IMR-90 (cell line): ENCODE measurements around the gene STRN4. TPM values are rescaled to one million over a fixed set of nuclear protein-coding genes. Genes with fewer than 3 reads are reported as not detected.

ENCODE experiments used
- ATAC-seq: fragments of 200-7000 bp; cut with Tn5 transposase; 2 replicates; pipeline ENCODE4 v1.9.1; 2020; ENCODE audit warnings: low read depth, mild to moderate bottlenecking, moderate library complexity
- BruUV-seq: library from RNA; stranded (reverse); fragments of 400-500 nt; replicated peaks from 2 replicates; lab custom pipeline; 2021; lab: Mats Ljungman, UMichigan
- CTCF ChIA-PET: fragments of 300-600 bp; formaldehyde crosslinking; extraction: SDS; loops from one replicate; lab custom pipeline; 2021; ENCODE audit warnings: antibody characterized with exemption; lab: Yijun Ruan, JAX
- POLR2A ChIA-PET: fragments of 300-600 bp; sonication (Branson Sonifier 250); formaldehyde crosslinking; loops from one replicate; lab custom pipeline; 2022; ENCODE audit warnings: antibody characterized with exemption; ENCODE audit not compliant: unreplicated experiment; lab: Charles Lee
- DNase-seq: peaks from one replicate; pipeline ENCODE4 v3.0.0; 2013
- H2AFZ ChIP-seq: replicated peaks from 2 replicates; pipeline ENCODE3; 2013; ENCODE audit warnings: low read length, mild to moderate bottlenecking; ENCODE audit not compliant: poor library complexity
- H2AK5ac ChIP-seq: 2 replicates; pipeline ENCODE4 v1.6.1; 2013; ENCODE audit warnings: low read depth, low read length, inconsistent platforms
- H2AK9ac ChIP-seq: replicated peaks from 2 replicates; pipeline ENCODE3; 2013; ENCODE audit warnings: mild to moderate bottlenecking, low read depth, low read length, moderate library complexity; ENCODE audit not compliant: poor library complexity
- H2BK120ac ChIP-seq: 2 replicates; pipeline ENCODE4 v1.6.1; 2013; ENCODE audit warnings: low read depth, low read length, inconsistent platforms
- H2BK15ac ChIP-seq: 3 replicates; pipeline ENCODE4 v1.6.1; 2013; ENCODE audit warnings: low read depth, low read length, inconsistent platforms
- H2BK20ac ChIP-seq: 2 replicates; pipeline ENCODE4 v1.6.1; 2013; ENCODE audit warnings: low read depth, mild to moderate bottlenecking, inconsistent platforms, low read length, moderate library complexity
- H2BK5ac ChIP-seq: 2 replicates; pipeline ENCODE4 v1.6.1; 2013; ENCODE audit warnings: mild to moderate bottlenecking, low read depth, low read length, inconsistent platforms; ENCODE audit not compliant: poor library complexity, severe bottlenecking
- H3K14ac ChIP-seq: replicated peaks from 2 replicates; pipeline ENCODE4 v1.6.1; 2013; ENCODE audit warnings: low read depth, low read length, inconsistent platforms
- H3K18ac ChIP-seq: 2 replicates; pipeline ENCODE4 v1.6.1; 2013; ENCODE audit warnings: low read depth, low read length, control low read depth
- H3K23ac ChIP-seq: 2 replicates; pipeline ENCODE4 v1.6.1; 2013; ENCODE audit warnings: low read depth, low read length, inconsistent platforms
- H3K27ac ChIP-seq: 2 replicates; pipeline ENCODE4 v1.5.1; 2013; ENCODE audit warnings: mild to moderate bottlenecking, control low read depth, low read length; ENCODE audit not compliant: insufficient read depth
- H3K27me3 ChIP-seq: 2 replicates; pipeline ENCODE4 v1.6.1; 2013; ENCODE audit warnings: low read length; ENCODE audit not compliant: control insufficient read depth, insufficient read depth
- H3K36me3 ChIP-seq: 2 replicates; pipeline ENCODE4 v1.6.1; 2013; ENCODE audit warnings: low read length, mixed read lengths; ENCODE audit not compliant: control insufficient read depth, insufficient read depth
- H3K4ac ChIP-seq: 2 replicates; pipeline ENCODE4 v1.6.1; 2013; ENCODE audit warnings: low read depth, low read length, inconsistent platforms
- H3K4me1 ChIP-seq: 2 replicates; pipeline ENCODE4 v1.6.1; 2013; ENCODE audit warnings: low read length, mixed read lengths; ENCODE audit not compliant: control insufficient read depth, insufficient read depth
- H3K4me2 ChIP-seq: 2 replicates; pipeline ENCODE4 v1.6.1; 2013; ENCODE audit warnings: low read depth, mild to moderate bottlenecking, control low read depth, low read length, moderate library complexity
- H3K4me3 ChIP-seq: 2 replicates; pipeline ENCODE4 v1.5.1; 2013; ENCODE audit warnings: low read depth, mild to moderate bottlenecking, control low read depth, low read length, moderate library complexity; ENCODE audit not compliant: insufficient read depth
- H3K56ac ChIP-seq: 2 replicates; pipeline ENCODE4 v1.6.1; 2013; ENCODE audit warnings: low read length, inconsistent platforms; ENCODE audit not compliant: insufficient read depth; ENCODE audit errors: extremely low read depth
- H3K79me1 ChIP-seq, 2 experiments: 2 replicates each; pipeline ENCODE4 v1.6.1; 2013; ENCODE audit warnings: low read length in 2 of 2, inconsistent platforms in 1 of 2, low read depth in 1 of 2
- H3K9ac ChIP-seq: 2 replicates; pipeline ENCODE4 v1.6.1; 2013; ENCODE audit warnings: low read depth, low read length, control low read depth
- H3K9me1 ChIP-seq: 2 replicates; pipeline ENCODE4 v1.6.1; 2013; ENCODE audit warnings: low read length, inconsistent platforms; ENCODE audit not compliant: insufficient read depth
- H3K9me3 ChIP-seq: 2 replicates; pipeline ENCODE4 v1.6.1; 2013; ENCODE audit warnings: low read length; ENCODE audit not compliant: control insufficient read depth, insufficient read depth
- H4K20me1 ChIP-seq: 2 replicates; pipeline ENCODE4 v1.6.1; 2013; ENCODE audit warnings: low read length, inconsistent platforms; ENCODE audit not compliant: insufficient read depth
- H4K5ac ChIP-seq: 2 replicates; pipeline ENCODE4 v1.6.1; 2013; ENCODE audit warnings: mild to moderate bottlenecking, low read depth, low read length, control low read depth
- H4K8ac ChIP-seq, 2 experiments: 2 replicates each; pipeline ENCODE4 v1.6.1; 2013; ENCODE audit warnings: low read depth in 2 of 2, low read length in 2 of 2, control low read depth in 1 of 2, inconsistent platforms in 1 of 2
- H4K91ac ChIP-seq: 2 replicates; pipeline ENCODE4 v1.6.1; 2013; ENCODE audit warnings: low read depth, low read length, inconsistent platforms; ENCODE audit not compliant: insufficient read depth
- BHLHE40 ChIP-seq: fragments of 150-350 bp; IDR thresholded peaks from 2 replicates; pipeline ENCODE4 v1.6.1; 2016; ENCODE audit warnings: mild to moderate bottlenecking, low read depth, low read length
- CEBPB ChIP-seq: IDR thresholded peaks from 2 replicates; pipeline ENCODE4 v1.6.1; 2012; ENCODE audit warnings: low read depth, low read length, improper control_type of control experiment
- CHD1 ChIP-seq: IDR thresholded peaks from 2 replicates; pipeline ENCODE4 v1.6.1; 2012; ENCODE audit warnings: low read depth, low read length, improper control_type of control experiment
- FOS ChIP-seq: fragments of 150-350 bp; IDR thresholded peaks from 2 replicates; pipeline ENCODE4 v1.6.1; 2016; ENCODE audit warnings: low read depth, low read length
- MAFK ChIP-seq: IDR thresholded peaks from 2 replicates; pipeline ENCODE4 v1.6.1; 2012; ENCODE audit warnings: low read depth, low read length, improper control_type of control experiment
- MAZ ChIP-seq: IDR thresholded peaks from 2 replicates; pipeline ENCODE4 v1.6.1; 2012; ENCODE audit warnings: low read depth, mild to moderate bottlenecking, low read length, improper control_type of control experiment, moderate library complexity, borderline replicate concordance
- MXI1 ChIP-seq: IDR thresholded peaks from 2 replicates; pipeline ENCODE4 v1.6.1; 2012; ENCODE audit warnings: low read depth, mild to moderate bottlenecking, low read length, moderate library complexity, borderline replicate concordance
- NFE2L2 ChIP-seq: fragments of 150-350 bp; IDR thresholded peaks from 2 replicates; pipeline ENCODE4 v1.6.1; 2016; ENCODE audit warnings: low read depth, mild to moderate bottlenecking, low read length
- POLR2A ChIP-seq: IDR thresholded peaks from 2 replicates; pipeline ENCODE4 v1.6.1; 2012; ENCODE audit warnings: mild to moderate bottlenecking, low read depth, low read length
- RAD21 ChIP-seq: IDR thresholded peaks from 2 replicates; pipeline ENCODE4 v1.6.1; 2012; ENCODE audit warnings: low read length, improper control_type of control experiment
- RCOR1 ChIP-seq: IDR thresholded peaks from 2 replicates; pipeline ENCODE4 v1.6.1; 2012; ENCODE audit warnings: mild to moderate bottlenecking, low read length, improper control_type of control experiment; ENCODE audit not compliant: insufficient replicate concordance
- RFX5 ChIP-seq: IDR thresholded peaks from 2 replicates; pipeline ENCODE4 v1.8.0; 2012; ENCODE audit warnings: low read depth, mild to moderate bottlenecking, low read length, moderate library complexity
- SMC3 ChIP-seq: fragments of 150-350 bp; IDR thresholded peaks from 2 replicates; pipeline ENCODE4 v1.6.1; 2016; ENCODE audit warnings: low read depth, mild to moderate bottlenecking, antibody characterized with exemption, low read length, moderate library complexity
- WGBS, 2 experiments: methylation state at CpG; one replicate each; pipeline versions ENCODE4 v1.1.5 to v1.1.7; 2013; ENCODE audit warnings: missing lambda C conversion rate in 2 of 2; ENCODE audit not compliant: insufficient read length in 1 of 2; ENCODE audit errors: extremely low coverage in 2 of 2; 5-methylcytosine and 5-hydroxymethylcytosine counted together
- dilution Hi-C: fragments of 300-500 bp; cut with HindIII; formaldehyde crosslinking; loops from one replicate; pipeline ENCODE4 v1.14.3; 2018; ENCODE audit warnings: low sequenced_read_pairs; ENCODE audit not compliant: unreplicated experiment
- in situ Hi-C: fragments of 300-500 bp; cut with MboI; formaldehyde crosslinking; loops from 3 replicates; pipeline ENCODE4 v1.14.3; 2019; ENCODE audit warnings: low sequenced_read_pairs, inconsistent platforms, mixed read lengths
- intact Hi-C: fragments of 100-400 bp; cut with micrococcal nuclease; formaldehyde crosslinking; loops from 2 replicates; pipeline ENCODE4 v1.10.0; 2022
- polyA plus RNA-seq, 3 experiments: library from polyadenylated mRNA; depleted of rRNA; stranded (reverse); fragments of >200 nt; gene quantifications; 2 replicates each; pipeline ENCODE4 v1.2.3, GENCODE V29; 2012; ENCODE audit warnings: low replicate concordance in 1 of 3
- total RNA-seq: library from RNA; depleted of rRNA; stranded (reverse); fragments of >200 nt; gene quantifications from 2 replicates; pipeline ENCODE4 v1.2.3, GENCODE V29; 2012
- TF ChIP-seq, protein P1 (sequence below): fragments of 150-350 bp; IDR thresholded peaks from 2 replicates; pipeline ENCODE4 v1.6.1; 2017; ENCODE audit warnings: mild to moderate bottlenecking, antibody characterized with exemption, low read length, low read depth
- TF ChIP-seq, protein P2 (sequence below): conservative IDR thresholded peaks from 2 replicates; pipeline ENCODE4 v1.5.1; 2012; ENCODE audit warnings: mild to moderate bottlenecking, low read depth, low read length, improper control_type of control experiment

Gene STRN4
- total and polyA plus RNA-seq, 2 of the 4 experiments (the other 2 are of a cell fraction): 36.7 to 112 TPM

DNA sequence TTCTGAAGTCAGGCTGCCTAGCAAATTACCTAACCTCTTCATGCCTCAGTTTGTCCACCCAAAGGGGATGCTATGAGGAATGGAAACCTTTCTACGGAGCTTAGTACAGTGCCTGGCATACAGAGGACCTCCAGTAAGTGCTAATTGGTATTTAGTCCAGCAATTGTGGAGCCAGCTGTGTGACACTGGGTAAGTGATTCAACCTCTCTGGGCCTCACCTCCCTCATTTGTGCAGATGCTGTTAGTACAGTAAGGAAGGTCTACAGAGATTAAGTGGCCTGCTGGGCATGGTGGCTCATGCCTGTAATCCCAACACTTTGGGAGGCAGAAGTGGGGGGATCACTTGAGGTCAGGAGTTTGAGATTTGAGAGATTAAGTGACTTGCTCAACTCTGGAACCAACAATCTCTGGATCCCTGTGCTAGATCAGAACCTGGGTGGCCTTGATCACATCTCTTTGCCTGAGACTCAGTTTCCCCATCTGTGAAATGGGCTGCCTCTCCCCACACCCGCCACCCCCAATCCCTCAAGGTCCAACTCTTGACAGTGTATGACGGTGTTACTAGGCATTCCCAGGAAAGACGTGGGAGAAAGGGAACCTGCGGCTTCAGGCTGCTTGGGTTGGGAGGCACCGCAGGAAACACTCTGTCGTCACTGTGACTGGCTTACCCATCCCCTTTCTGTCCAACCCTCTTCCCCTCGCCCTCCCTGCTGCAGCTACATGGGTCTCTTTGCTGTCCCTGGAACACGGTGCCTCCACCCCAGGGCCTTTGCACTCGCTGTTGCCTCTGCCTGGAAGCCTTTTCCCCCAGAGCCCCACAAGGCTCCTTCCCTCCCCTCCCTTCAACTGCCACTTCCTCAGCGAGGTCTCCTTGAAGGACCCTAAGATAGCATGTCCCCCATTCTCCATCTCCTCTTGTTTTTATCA is 47.6 kb downstream of the STRN4 start:
- Histone ChIP-seq H3K36me3 (peaks cover 64% of the 10 kb centered on the region), H2AFZ (peak overlapping the region; percentile 39), H3K4me3 (no peak overlapping the region), H4K8ac (no peak overlapping the region), H2BK15ac (no peak overlapping the region), H3K4ac (no peak overlapping the region), H3K23ac (no peak overlapping the region), H3K27me3 (no peaks in the 10 kb centered on the region), H3K79me1 (peaks cover 0 to 15% of the 10 kb centered on the region in 2 experiments; a peak in 3 of 4 replicates), H3K4me1 (no peaks in the 10 kb centered on the region), H2BK5ac (no peak overlapping the region), H3K9me3 (no peaks in the 10 kb centered on the region), H3K27ac (no peak overlapping the region), H4K91ac (no peak overlapping the region), H3K18ac (no peak overlapping the region), H2AK9ac (peak overlapping the region; percentile 61), H3K9ac (no peak overlapping the region), H3K56ac (no peak overlapping the region), H3K9me1 (0 out of 2 replicates have a peak, but pooled peaks cover 6% of the 10 kb centered on the region), H2BK20ac (no peak overlapping the region), H4K5ac (no peak overlapping the region), H4K20me1 (peaks cover 19% of the 10 kb centered on the region; the same call in 1 of the 2 replicates), H3K14ac (no peak overlapping the region), H2AK5ac (no peak overlapping the region), H2BK120ac (no peak overlapping the region), H3K4me2 (no peak overlapping the region)
- dilution Hi-C loops: no loop called here
- ChIA-PET CTCF (no interaction called here), POLR2A (interaction anchor here (0.6 kb wide), 1 partner anchor 26 kb away, joined by 7 read pairs; no protein-coding TSS in a partner anchor)
- intact Hi-C loops: no loop called here
- BruUV-seq: no TSS peak
- DNase-seq (no peak), ATAC-seq (no peak)
- in situ Hi-C loops: no loop called here
- TF ChIP-seq, protein P1, sequence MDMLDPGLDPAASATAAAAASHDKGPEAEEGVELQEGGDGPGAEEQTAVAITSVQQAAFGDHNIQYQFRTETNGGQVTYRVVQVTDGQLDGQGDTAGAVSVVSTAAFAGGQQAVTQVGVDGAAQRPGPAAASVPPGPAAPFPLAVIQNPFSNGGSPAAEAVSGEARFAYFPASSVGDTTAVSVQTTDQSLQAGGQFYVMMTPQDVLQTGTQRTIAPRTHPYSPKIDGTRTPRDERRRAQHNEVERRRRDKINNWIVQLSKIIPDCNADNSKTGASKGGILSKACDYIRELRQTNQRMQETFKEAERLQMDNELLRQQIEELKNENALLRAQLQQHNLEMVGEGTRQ: no peak
- TF ChIP-seq MAFK (no peak), SMC3 (no peak), CHD1 (no peak), BHLHE40 (no peak), RFX5 (no peak), RCOR1 (no peak), MAZ (no peak), MXI1 (no peak), POLR2A (no peak), CEBPB (no peak), RAD21 (no peak), FOS (no peak), NFE2L2 (no peak)
- TF ChIP-seq, protein P2, sequence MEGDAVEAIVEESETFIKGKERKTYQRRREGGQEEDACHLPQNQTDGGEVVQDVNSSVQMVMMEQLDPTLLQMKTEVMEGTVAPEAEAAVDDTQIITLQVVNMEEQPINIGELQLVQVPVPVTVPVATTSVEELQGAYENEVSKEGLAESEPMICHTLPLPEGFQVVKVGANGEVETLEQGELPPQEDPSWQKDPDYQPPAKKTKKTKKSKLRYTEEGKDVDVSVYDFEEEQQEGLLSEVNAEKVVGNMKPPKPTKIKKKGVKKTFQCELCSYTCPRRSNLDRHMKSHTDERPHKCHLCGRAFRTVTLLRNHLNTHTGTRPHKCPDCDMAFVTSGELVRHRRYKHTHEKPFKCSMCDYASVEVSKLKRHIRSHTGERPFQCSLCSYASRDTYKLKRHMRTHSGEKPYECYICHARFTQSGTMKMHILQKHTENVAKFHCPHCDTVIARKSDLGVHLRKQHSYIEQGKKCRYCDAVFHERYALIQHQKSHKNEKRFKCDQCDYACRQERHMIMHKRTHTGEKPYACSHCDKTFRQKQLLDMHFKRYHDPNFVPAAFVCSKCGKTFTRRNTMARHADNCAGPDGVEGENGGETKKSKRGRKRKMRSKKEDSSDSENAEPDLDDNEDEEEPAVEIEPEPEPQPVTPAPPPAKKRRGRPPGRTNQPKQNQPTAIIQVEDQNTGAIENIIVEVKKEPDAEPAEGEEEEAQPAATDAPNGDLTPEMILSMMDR: no peak
- WGBS, 2 experiments: 92% methylated on average over 5 of the region's 11 CpGs; no CpG with 5 or more reads in 1 of the 2 experiments
